H1 (cell line): Measurements from ENCODE around the gene TP53I11. TPM values are rescaled to one million over a fixed set of nuclear protein-coding genes. Genes with fewer than 3 reads are reported as not detected.

Experiments used
- CTCF ChIA-PET: fragments of 300-600 bp; sonication (Branson Sonifier 250); formaldehyde crosslinking; loops from one replicate; lab custom pipeline; 2021; ENCODE audit not compliant: partially characterized antibody; lab: Charles Lee
- POLR2A ChIA-PET: fragments of 300-600 bp; sonication (Branson Sonifier 250); formaldehyde crosslinking; loops from one replicate; lab custom pipeline; 2021; ENCODE audit warnings: inconsistent platforms; ENCODE audit not compliant: partially characterized antibody; lab: Charles Lee
- DNase-seq, 2 experiments: peaks; one replicate each; pipeline versions ENCODE4 v3.0.0 to v3.0.0-alpha.2; 2010 to 2022; ENCODE audit warnings: low spot score in 2 of 2, low read depth in 1 of 2, mixed read lengths in 1 of 2
- FAIRE-seq: peaks from 2 replicates; lab custom pipeline; 2011; peaks lifted over from hg19 to GRCh38; lab: Jason Lieb, UNC
- H2AFZ ChIP-seq: 2 replicates; pipeline ENCODE4 v1.8.1; 2012; ENCODE audit warnings: low read length, inconsistent platforms
- H2AK5ac ChIP-seq: 2 replicates; pipeline ENCODE4 v1.6.1; 2013; ENCODE audit warnings: low read depth, low read length
- H2BK120ac ChIP-seq: replicated peaks from 2 replicates; pipeline ENCODE3; 2013; ENCODE audit warnings: low read depth, low read length, inconsistent platforms
- H2BK12ac ChIP-seq: 2 replicates; pipeline ENCODE4 v1.6.1; 2013; ENCODE audit warnings: low read depth, low read length
- H2BK15ac ChIP-seq: 2 replicates; pipeline ENCODE4 v1.6.1; 2013; ENCODE audit warnings: low read length
- H2BK20ac ChIP-seq: 2 replicates; pipeline ENCODE4 v1.6.1; 2013; ENCODE audit warnings: low read length
- H2BK5ac ChIP-seq: 2 replicates; pipeline ENCODE4 v1.6.1; 2013; ENCODE audit warnings: low read depth, low read length
- H3K14ac ChIP-seq: 2 replicates; pipeline ENCODE4 v1.6.1; 2013; ENCODE audit warnings: inconsistent platforms; ENCODE audit not compliant: insufficient read length
- H3K18ac ChIP-seq: 2 replicates; pipeline ENCODE4 v1.6.1; 2013; ENCODE audit warnings: low read length; ENCODE audit errors: extremely low read depth
- H3K23ac ChIP-seq: 2 replicates; pipeline ENCODE4 v1.6.1; 2013; ENCODE audit warnings: inconsistent platforms; ENCODE audit not compliant: insufficient read length
- H3K23me2 ChIP-seq: 2 replicates; pipeline ENCODE4 v1.6.1; 2013; ENCODE audit warnings: low read depth, low read length
- H3K27ac ChIP-seq: 2 replicates; pipeline ENCODE4 v1.6.1; 2011; ENCODE audit warnings: low read depth, low read length, inconsistent platforms
- H3K27me3 ChIP-seq, 4 experiments: replicated peaks in 1 of 4; 1 replicate in 1 of 4; 2 replicates in 3 of 4; pipeline versions ENCODE4 v1.6.1 to v1.8.1; 2011 to 2013; ENCODE audit warnings: low read length in 3 of 4, mild to moderate bottlenecking in 3 of 4, inconsistent platforms in 2 of 4, mixed read lengths in 2 of 4, moderate library complexity in 1 of 4; ENCODE audit not compliant: control insufficient read depth in 3 of 4, insufficient read depth in 3 of 4; ENCODE audit errors: extremely low read depth in 1 of 4
- H3K36me3 ChIP-seq, 4 experiments: 2 replicates each; pipeline versions ENCODE4 v1.6.1 to v1.8.1; 2011 to 2013; ENCODE audit warnings: mild to moderate bottlenecking in 4 of 4, low read length in 3 of 4, moderate library complexity in 2 of 4, control low read depth in 1 of 4, inconsistent platforms in 1 of 4; ENCODE audit not compliant: insufficient read depth in 4 of 4, control insufficient read depth in 2 of 4
- H3K4ac ChIP-seq: replicated peaks from 2 replicates; pipeline ENCODE3; 2013; ENCODE audit warnings: low read length, low read depth, mixed read lengths, inconsistent platforms; ENCODE audit not compliant: insufficient read length
- H3K4me1 ChIP-seq, 4 experiments: replicated peaks in 1 of 4; 1 replicate in 1 of 4; 2 replicates in 3 of 4; pipeline versions ENCODE4 v1.6.1 to v1.8.1; 2011 to 2013; ENCODE audit warnings: low read length in 3 of 4, inconsistent platforms in 2 of 4, mixed read lengths in 1 of 4; ENCODE audit not compliant: insufficient read depth in 4 of 4, control insufficient read depth in 3 of 4
- H3K4me2 ChIP-seq, 2 experiments: 2 replicates each; pipeline versions ENCODE4 v1.6.1 to v1.8.1; 2011 to 2013; ENCODE audit warnings: low read depth in 2 of 2, low read length in 2 of 2, control low read depth in 1 of 2, inconsistent platforms in 1 of 2, mild to moderate bottlenecking in 1 of 2; ENCODE audit not compliant: insufficient read depth in 1 of 2
- H3K4me3 ChIP-seq, 4 experiments: fragments of 200-600, 300-600 bp in 1 of 4; sonication (generic), shearing (Covaris generic), sonication (Bioruptor Twin) in 1 of 4; 2 replicates each; pipeline versions ENCODE4 v1.5.1 to v1.8.1; 2011 to 2016; ENCODE audit warnings: low read length in 4 of 4, low read depth in 3 of 4, control low read depth in 2 of 4, inconsistent platforms in 2 of 4, mild to moderate bottlenecking in 2 of 4, mixed read lengths in 1 of 4, moderate library complexity in 1 of 4; ENCODE audit not compliant: insufficient read depth in 2 of 4; ENCODE audit errors: extremely low read depth in 1 of 4
- H3K56ac ChIP-seq: replicated peaks from 2 replicates; pipeline ENCODE3; 2013; ENCODE audit warnings: low read depth, mild to moderate bottlenecking, mixed read lengths, low read length, inconsistent platforms; ENCODE audit not compliant: insufficient read length
- H3K79me1 ChIP-seq: 2 replicates; pipeline ENCODE4 v1.6.1; 2013; ENCODE audit warnings: low read depth, low read length, control low read depth
- H3K79me2 ChIP-seq, 2 experiments: 2 replicates each; pipeline versions ENCODE4 v1.6.1 to v1.8.1; 2012 to 2013; ENCODE audit warnings: low read length in 2 of 2, mild to moderate bottlenecking in 2 of 2, inconsistent platforms in 1 of 2; ENCODE audit not compliant: insufficient read depth in 2 of 2, control insufficient read depth in 1 of 2
- H3K9ac ChIP-seq, 4 experiments: replicated peaks in 1 of 4; 1 replicate in 1 of 4; 2 replicates in 3 of 4; pipeline versions ENCODE4 v1.6.1 to v1.8.1; 2011 to 2013; ENCODE audit warnings: low read depth in 3 of 4, low read length in 3 of 4, control low read depth in 2 of 4, mild to moderate bottlenecking in 2 of 4, moderate library complexity in 2 of 4, inconsistent platforms in 1 of 4; ENCODE audit errors: extremely low read depth in 1 of 4
- H3K9me3 ChIP-seq, 2 experiments: 2 replicates each; pipeline versions ENCODE4 v1.6.1 to v1.8.1; 2012 to 2013; ENCODE audit warnings: mild to moderate bottlenecking in 2 of 2, moderate library complexity in 2 of 2, control low read depth in 1 of 2, inconsistent platforms in 1 of 2, low read depth in 1 of 2, low read length in 1 of 2, mixed read lengths in 1 of 2; ENCODE audit not compliant: insufficient read depth in 2 of 2
- H4K20me1 ChIP-seq, 2 experiments: replicated peaks in 1 of 2; 2 replicates each; pipeline versions ENCODE3 to v1.8.1; 2011 to 2013; ENCODE audit warnings: inconsistent platforms in 2 of 2, low read length in 2 of 2, mild to moderate bottlenecking in 1 of 2; ENCODE audit not compliant: insufficient read depth in 2 of 2, control insufficient read depth in 1 of 2
- H4K5ac ChIP-seq: 2 replicates; pipeline ENCODE4 v1.6.1; 2013; ENCODE audit warnings: low read length, low read depth, mixed read lengths, inconsistent platforms; ENCODE audit not compliant: insufficient read length
- H4K8ac ChIP-seq: 2 replicates; pipeline ENCODE4 v1.8.0; 2013; ENCODE audit warnings: mild to moderate bottlenecking, moderate library complexity, low read length, inconsistent platforms; ENCODE audit not compliant: insufficient read depth; ENCODE audit errors: extremely low read depth
- H4K91ac ChIP-seq: replicated peaks from 2 replicates; pipeline ENCODE3; 2013; ENCODE audit warnings: low read length, mixed read lengths, inconsistent platforms; ENCODE audit not compliant: insufficient read length
- EP300 ChIP-seq, 2 experiments: IDR thresholded peaks; 1 replicate in 1 of 2; 2 replicates in 1 of 2; pipeline ENCODE4 v1.6.1; 2011 to 2012; ENCODE audit warnings: low read depth in 2 of 2, low read length in 2 of 2, mild to moderate bottlenecking in 2 of 2, borderline replicate concordance in 1 of 2, inconsistent platforms in 1 of 2, moderate library complexity in 1 of 2
- WGBS, 2 experiments: shearing (Covaris generic) in 1 of 2; methylation state at CpG; one replicate each; pipeline versions ENCODE4 v1.1.6 to v1.1.7; 2013 to 2015; ENCODE audit warnings: low lambda C conversion rate in 2 of 2, mixed read lengths in 2 of 2, inconsistent platforms in 1 of 2, low coverage in 1 of 2, missing lambda C conversion rate in 1 of 2; ENCODE audit not compliant: insufficient replicate concordance in 2 of 2, insufficient coverage in 1 of 2, insufficient read length in 1 of 2; ENCODE audit errors: extremely low coverage in 1 of 2, missing lambda C conversion rate in 1 of 2; 5-methylcytosine and 5-hydroxymethylcytosine counted together
- polyA plus RNA-seq, 7 experiments: library from polyadenylated mRNA; depleted of rRNA in 3 of 7; stranded (reverse) in 5 of 7; unstranded in 2 of 7; fragments of >200 nt in 5 of 7; fragments of 200-250 nt in 2 of 7; gene quantifications; 1 replicate in 5 of 7; 2 replicates in 1 of 7; 4 replicates in 1 of 7; pipeline versions ENCODE4 v1.2.1 to v1.2.3, GENCODE V29; 2011 to 2013; ENCODE audit warnings: missing spikeins in 2 of 7, mixed read lengths in 2 of 7
- total RNA-seq: library from RNA; stranded (reverse); fragmentation: NEBNext Ultra II Directional; extraction: Animal tissue kit (Norgen Biotek cat#: 25700); gene quantifications from 2 replicates; pipeline ENCODE4 v1.2.1, GENCODE V29; 2021

Gene TP53I11
- total and polyA plus RNA-seq, 2 of the 8 experiments (the other 6 are each of a cell fraction or from before 2014, with no cell fraction given) = 34.0 to 46.3 TPM

GRCh38 chr11:44994753-44995152 lies 44.1 kb upstream of the TP53I11 start:
- Histone ChIP-seq H3K79me1 (no peaks in the 10 kb centered on the region), H3K9ac (no peak overlapping the region), H3K56ac (no peak overlapping the region), H2BK5ac (no peak overlapping the region), H3K4me3 (no peak overlapping the region), H2BK15ac (0 out of 2 replicates have a peak overlapping the region, but pooled peaks have one; percentile 31), H3K23ac (no peak overlapping the region), H3K27me3 (no peaks in the 10 kb centered on the region), H4K20me1 (no peaks in the 10 kb centered on the region), H3K14ac (no peak overlapping the region), H3K18ac (no peak overlapping the region), H2BK12ac (no peak overlapping the region), H3K9me3 (no peaks in the 10 kb centered on the region), H4K8ac (peak overlapping the region; percentile 3; the same call in 1 of the 2 replicates), H3K4me1 (no peaks in the 10 kb centered on the region), H3K4me2 (no peak overlapping the region), H3K27ac (no peak overlapping the region), H2AFZ (no peak overlapping the region), H3K36me3 (no peaks in the 10 kb centered on the region), H2BK120ac (no peak overlapping the region), H2AK5ac (no peak overlapping the region), H2BK20ac (no peak overlapping the region), H3K23me2 (no peaks in the 10 kb centered on the region; the same call in 1 of the 2 replicates), H4K91ac (no peak overlapping the region), H3K4ac (no peak overlapping the region), H4K5ac (no peak overlapping the region), H3K79me2 (no peaks in the 10 kb centered on the region)
- no peak for FAIRE-seq
- POLR2A ChIA-PET = no interaction called here
- WGBS, 2 experiments = 81% methylated on average over 5 of the region's 5 CpGs; no CpG with 5 or more reads in 1 of the 2 experiments
- CTCF ChIA-PET = interaction anchor here (0.8 to 5.4 kb wide), 12 partner anchors 10 to 197 kb away, joined by 3 to 49 read pairs (median 4); no protein-coding TSS in a partner anchor
- DNase-seq = peak in 1 of 2 experiments; percentile 44
- no peak for TF ChIP-seq EP300 (IDR thresholded peaks at IDR 0.05; ENCODE audit: borderline replicate concordance in 1 of 2, low read depth in 2 of 2, low read length in 2 of 2)
